ENCODE results near the gene NBPF3.
"Not testable (repeated sequence)": the region's sequence is repeated elsewhere in the genome, so short reads cannot be mapped to it uniquely, and the experiment has no call there.

The NBPF3 gene, protein sequence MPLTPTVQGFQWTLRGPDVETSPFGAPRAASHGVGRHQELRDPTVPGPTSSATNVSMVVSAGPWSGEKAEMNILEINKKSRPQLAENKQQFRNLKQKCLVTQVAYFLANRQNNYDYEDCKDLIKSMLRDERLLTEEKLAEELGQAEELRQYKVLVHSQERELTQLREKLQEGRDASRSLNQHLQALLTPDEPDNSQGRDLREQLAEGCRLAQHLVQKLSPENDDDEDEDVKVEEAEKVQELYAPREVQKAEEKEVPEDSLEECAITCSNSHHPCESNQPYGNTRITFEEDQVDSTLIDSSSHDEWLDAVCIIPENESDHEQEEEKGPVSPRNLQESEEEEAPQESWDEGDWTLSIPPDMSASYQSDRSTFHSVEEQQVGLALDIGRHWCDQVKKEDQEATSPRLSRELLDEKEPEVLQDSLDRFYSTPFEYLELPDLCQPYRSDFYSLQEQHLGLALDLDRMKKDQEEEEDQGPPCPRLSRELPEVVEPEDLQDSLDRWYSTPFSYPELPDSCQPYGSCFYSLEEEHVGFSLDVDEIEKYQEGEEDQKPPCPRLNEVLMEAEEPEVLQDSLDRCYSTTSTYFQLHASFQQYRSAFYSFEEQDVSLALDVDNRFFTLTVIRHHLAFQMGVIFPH

DNA sequence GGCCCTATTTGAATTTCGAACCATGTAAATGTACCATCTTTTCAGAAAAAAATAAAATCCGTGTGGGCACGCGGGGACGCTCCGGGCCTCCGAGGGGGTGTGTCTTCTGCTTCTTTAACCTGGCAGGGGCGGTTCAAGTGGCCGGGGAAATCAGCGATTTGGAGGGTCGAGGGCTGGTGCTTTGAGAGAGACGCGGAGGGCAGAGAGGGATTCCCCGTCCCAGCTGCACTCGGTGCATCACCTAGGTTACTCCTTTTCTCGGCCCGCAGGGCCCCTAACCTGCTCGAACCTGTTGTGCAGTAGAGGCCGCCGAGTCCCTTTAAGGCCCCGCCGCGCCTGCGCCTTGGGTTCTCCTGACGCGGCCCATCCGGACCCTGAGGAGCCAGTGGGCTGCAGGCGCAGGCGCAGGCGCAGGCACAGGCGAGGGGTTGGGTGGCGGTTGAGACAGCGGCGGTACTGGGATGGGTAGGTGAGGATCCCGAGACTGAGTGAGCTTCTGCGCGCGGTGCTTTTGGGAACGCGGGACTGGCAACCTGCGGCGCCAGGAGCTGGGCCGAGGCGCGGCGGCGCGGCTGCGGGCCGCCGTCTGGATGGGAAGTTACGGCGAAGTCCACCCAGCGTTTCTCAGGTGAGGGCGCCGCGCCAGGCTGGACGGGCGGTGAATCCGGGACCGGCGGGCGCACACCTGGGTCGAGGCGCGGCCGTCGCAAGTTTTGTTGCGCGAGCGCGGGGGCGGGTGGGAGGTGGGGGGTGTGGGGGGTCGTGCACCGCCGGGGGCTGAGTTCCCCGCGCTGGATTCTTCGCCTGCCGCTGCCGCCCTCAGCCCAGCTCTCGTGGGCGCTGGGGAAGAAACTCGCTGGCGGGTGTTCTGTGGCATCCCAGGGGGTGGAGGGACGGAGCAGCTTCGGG lies at the start of gene NBPF3:
TSS of gene NBPF3 (plus strand) at position 417 of the 909 bp plus-strand sequence. CDS start 4,950 bp downstream, outside the sequence.
- Histone ChIP-seq H3K27ac (ENCODE audit: low read length) (no peak within 1 kb of the TSS), H3K36me3 (ENCODE audit: control insufficient read depth in 1 of 2, insufficient read depth in 2 of 2, low read length in 2 of 2) (no peaks in the 10 kb centered on the region)

DNA sequence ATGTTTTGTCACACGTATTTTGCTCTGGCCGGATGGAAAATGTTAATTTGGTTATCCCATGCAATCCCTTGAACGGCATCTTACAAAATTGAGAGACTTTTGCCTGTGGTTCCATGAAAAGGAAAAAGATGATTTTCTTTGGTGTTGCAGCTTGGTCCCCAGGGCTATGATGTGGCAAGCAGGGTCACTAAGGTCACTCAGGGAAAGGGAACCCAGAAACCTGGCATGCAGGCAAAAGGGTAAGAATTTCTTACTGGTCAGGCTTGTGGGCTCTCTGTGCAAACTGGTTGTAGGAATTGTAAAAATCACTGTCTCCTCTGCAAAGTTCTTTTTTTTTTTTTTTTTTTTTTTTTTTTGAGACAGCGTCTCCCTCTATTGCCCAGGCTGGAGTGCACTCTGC lies 48.4 kb upstream of the NBPF3 start:
- H3K4me3 ChIP-seq (ENCODE audit: low read depth in 1 of 2, low read length in 2 of 2) = no peak overlapping the region
- no peaks in the 10 kb centered on the region for H3K4me1 ChIP-seq (ENCODE audit: control insufficient read depth in 1 of 2, insufficient read depth in 2 of 2, low read length in 2 of 2)
- H3K27ac ChIP-seq (ENCODE audit: low read length) = no peak overlapping the region
- H3K27me3 ChIP-seq (ENCODE audit: low read depth, low read length) = no peaks in the 10 kb centered on the region
- no peaks in the 10 kb centered on the region for H3K9me3 ChIP-seq (ENCODE audit: control insufficient read depth in 1 of 2, low read length in 2 of 2)
- no peaks in the 10 kb centered on the region for H3K36me3 ChIP-seq (ENCODE audit: control insufficient read depth in 1 of 2, insufficient read depth in 2 of 2, low read length in 2 of 2)

More for the DNA sequence above, at the start of gene NBPF3:
- no peaks in the 10 kb centered on the region for H3K27me3 ChIP-seq (ENCODE audit: low read depth, low read length)
- H3K4me3 ChIP-seq (ENCODE audit: low read depth in 1 of 2, low read length in 2 of 2) = peak within 1 kb of the TSS; percentile 61 to 86
- H3K9me3 ChIP-seq (ENCODE audit: control insufficient read depth in 1 of 2, low read length in 2 of 2) = no peaks in the 10 kb centered on the region
- peaks cover 0 to 8% of the 10 kb centered on the region in 2 donors for H3K4me1 ChIP-seq (ENCODE audit: control insufficient read depth in 1 of 2, insufficient read depth in 2 of 2, low read length in 2 of 2)

DNA sequence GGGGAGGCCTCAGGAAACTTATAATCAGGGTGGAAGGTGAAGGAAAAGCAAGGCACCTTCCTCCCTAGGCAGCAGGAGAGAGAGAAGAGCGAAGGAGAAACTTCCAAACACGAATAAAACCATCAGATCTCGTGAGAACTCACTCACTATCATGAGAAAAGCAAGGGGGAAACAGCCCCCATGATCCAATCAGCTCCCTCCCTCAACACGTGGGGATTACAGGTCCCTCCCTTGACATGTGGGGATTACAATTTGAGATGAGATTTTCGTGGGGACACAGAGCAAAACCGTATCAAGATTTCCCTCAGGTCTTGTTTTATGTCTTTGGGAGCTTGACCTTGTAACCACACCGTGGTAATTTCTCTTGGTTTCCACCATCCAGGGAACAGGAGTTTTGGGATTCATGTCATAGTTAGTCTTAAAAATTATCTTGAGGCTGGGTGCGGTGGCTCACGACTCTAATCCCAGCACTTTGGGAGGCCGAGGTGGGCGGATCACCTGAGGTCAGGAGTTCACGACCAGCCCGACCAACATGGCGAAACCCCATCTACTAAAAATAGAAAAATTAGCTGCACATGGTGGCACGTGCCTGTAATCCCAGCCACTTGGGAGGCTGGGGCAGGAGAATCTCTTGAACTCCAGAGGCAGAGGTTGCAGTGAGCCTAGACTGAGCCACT lies 47.2 kb upstream of the NBPF3 start:
- no peak overlapping the region for H3K27ac ChIP-seq (ENCODE audit: low read length)
- no peaks in the 10 kb centered on the region for H3K36me3 ChIP-seq (ENCODE audit: control insufficient read depth in 1 of 2, insufficient read depth in 2 of 2, low read length in 2 of 2)
- no peaks in the 10 kb centered on the region for H3K9me3 ChIP-seq (ENCODE audit: control insufficient read depth in 1 of 2, low read length in 2 of 2)
- peaks cover 0 to 2% of the 10 kb centered on the region in 2 donors for H3K4me1 ChIP-seq (ENCODE audit: control insufficient read depth in 1 of 2, insufficient read depth in 2 of 2, low read length in 2 of 2)
- H3K4me3 ChIP-seq (ENCODE audit: low read depth in 1 of 2, low read length in 2 of 2) = no peak overlapping the region
- no peaks in the 10 kb centered on the region for H3K27me3 ChIP-seq (ENCODE audit: low read depth, low read length)

DNA sequence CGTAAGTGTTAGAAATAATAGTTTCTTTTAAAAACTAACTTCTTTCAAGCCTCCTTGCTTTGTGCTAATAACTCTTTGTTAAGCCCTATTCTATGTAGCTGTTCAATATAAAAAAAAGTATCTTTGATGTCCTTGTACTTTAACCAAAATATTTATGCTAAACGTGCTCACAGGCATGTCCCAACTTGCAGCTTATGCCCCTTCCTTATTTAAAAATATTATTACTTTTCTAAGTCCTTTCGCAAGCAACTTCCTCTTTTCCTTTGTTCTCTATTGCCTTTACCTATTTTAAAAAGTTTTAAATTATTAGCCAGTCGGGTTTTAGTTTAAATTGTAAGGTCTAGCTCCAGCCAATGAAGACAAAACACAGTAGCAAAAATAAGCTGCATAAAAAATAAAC lies 43.4 kb upstream of the NBPF3 start:
- Histone ChIP-seq H3K27me3 (ENCODE audit: low read depth, low read length) (no peaks in the 10 kb centered on the region), H3K36me3 (ENCODE audit: control insufficient read depth in 1 of 2, insufficient read depth in 2 of 2, low read length in 2 of 2) (no peaks in the 10 kb centered on the region), H3K9me3 (ENCODE audit: control insufficient read depth in 1 of 2, low read length in 2 of 2) (no peaks in the 10 kb centered on the region), H3K4me1 (ENCODE audit: control insufficient read depth in 1 of 2, insufficient read depth in 2 of 2, low read length in 2 of 2) (peaks cover 0 to 3% of the 10 kb centered on the region in 2 donors), H3K27ac (ENCODE audit: low read length) (no peak overlapping the region), H3K4me3 (ENCODE audit: low read depth in 1 of 2, low read length in 2 of 2) (no peak overlapping the region)

DNA sequence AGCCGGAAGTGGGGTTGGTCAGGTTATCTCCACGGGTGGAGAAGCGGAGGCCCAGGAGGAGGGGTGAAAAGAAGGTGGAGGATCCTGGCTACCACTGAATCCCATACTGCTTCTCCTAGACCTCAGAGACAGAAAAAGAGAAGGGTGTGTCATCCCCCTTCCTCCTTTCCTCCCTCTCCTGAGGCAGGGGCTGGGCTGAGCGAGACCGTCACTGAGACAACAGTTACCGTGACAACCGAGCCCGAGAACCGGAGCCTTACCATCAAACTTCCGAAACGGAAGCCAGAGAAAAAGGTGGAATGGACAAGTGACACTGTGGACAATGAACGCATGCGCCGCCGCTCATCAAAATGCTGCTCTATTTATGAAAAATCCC lies 42.1 kb upstream of the NBPF3 start:
- no peak overlapping the region for H3K4me3 ChIP-seq (ENCODE audit: low read depth in 1 of 2, low read length in 2 of 2)

DNA sequence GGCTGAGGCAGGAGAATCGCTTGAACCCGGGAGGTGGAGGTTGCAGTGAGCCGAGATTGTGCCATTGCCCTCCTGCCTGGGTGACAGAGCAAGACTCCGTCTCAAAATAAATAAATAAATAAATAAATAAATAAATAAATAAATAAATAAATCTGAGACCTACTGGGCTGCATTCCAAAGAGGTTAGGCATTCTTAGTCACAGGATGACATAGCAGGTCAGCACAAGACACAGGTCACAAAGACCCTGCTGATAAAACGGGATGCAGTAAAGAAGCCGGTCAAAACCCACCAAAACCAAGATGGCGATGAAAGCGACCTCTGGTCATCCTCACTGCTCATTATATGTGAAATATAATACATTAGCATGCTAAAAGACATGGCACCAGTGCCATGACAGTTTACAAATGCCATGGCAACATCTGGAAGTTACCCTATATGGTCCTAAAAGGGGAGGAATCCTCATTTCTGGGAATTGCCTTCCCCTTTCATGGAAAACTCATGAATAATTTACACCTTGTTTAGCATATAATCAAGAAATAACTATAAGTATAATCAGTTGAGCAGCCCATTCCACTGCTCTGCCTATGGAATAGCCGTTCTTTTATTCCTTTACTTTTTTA lies 38.1 kb upstream of the NBPF3 start:
- not testable (repeated sequence) for H3K9me3 ChIP-seq (ENCODE audit: control insufficient read depth in 1 of 2, low read length in 2 of 2); H3K4me3 ChIP-seq (ENCODE audit: low read depth in 1 of 2, low read length in 2 of 2); H3K4me1 ChIP-seq (ENCODE audit: control insufficient read depth in 1 of 2, insufficient read depth in 2 of 2, low read length in 2 of 2); H3K27me3 ChIP-seq (ENCODE audit: low read depth, low read length); H3K27ac ChIP-seq (ENCODE audit: low read length); H3K36me3 ChIP-seq (ENCODE audit: control insufficient read depth in 1 of 2, insufficient read depth in 2 of 2, low read length in 2 of 2)

More for the DNA sequence above, 42.1 kb upstream of the NBPF3 start:
- Histone ChIP-seq H3K27me3 (ENCODE audit: low read depth, low read length) (no peaks in the 10 kb centered on the region), H3K36me3 (ENCODE audit: control insufficient read depth in 1 of 2, insufficient read depth in 2 of 2, low read length in 2 of 2) (no peaks in the 10 kb centered on the region), H3K9me3 (ENCODE audit: control insufficient read depth in 1 of 2, low read length in 2 of 2) (no peaks in the 10 kb centered on the region), H3K27ac (ENCODE audit: low read length) (no peak overlapping the region), H3K4me1 (ENCODE audit: control insufficient read depth in 1 of 2, insufficient read depth in 2 of 2, low read length in 2 of 2) (peaks cover 0 to 3% of the 10 kb centered on the region in 2 donors)

DNA sequence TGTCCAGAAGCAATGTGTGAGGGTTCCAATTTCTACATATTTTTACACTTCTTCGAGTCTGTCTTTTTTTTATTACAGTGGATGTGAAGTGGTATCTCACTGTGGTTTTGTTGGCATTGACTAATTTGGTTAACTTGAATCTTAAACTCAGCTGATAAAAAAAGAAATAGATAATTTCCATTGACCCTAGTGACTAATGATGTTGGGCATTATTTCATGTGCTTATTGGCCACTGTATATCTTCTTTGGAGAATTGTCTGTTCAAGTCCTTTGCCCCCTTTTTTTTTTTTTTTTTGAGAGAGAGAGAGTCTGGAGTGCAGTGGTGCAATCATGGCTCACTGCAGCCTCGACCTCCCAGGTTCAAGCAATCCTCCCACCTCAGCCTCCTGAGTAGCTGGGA lies 33.3 kb upstream of the NBPF3 start:
- Histone ChIP-seq H3K27ac (ENCODE audit: low read length) (no peak overlapping the region), H3K27me3 (ENCODE audit: low read depth, low read length) (no peaks in the 10 kb centered on the region), H3K4me3 (ENCODE audit: low read depth in 1 of 2, low read length in 2 of 2) (no peak overlapping the region), H3K9me3 (ENCODE audit: control insufficient read depth in 1 of 2, low read length in 2 of 2) (no peaks in the 10 kb centered on the region), H3K4me1 (ENCODE audit: control insufficient read depth in 1 of 2, insufficient read depth in 2 of 2, low read length in 2 of 2) (no peaks in the 10 kb centered on the region), H3K36me3 (ENCODE audit: control insufficient read depth in 1 of 2, insufficient read depth in 2 of 2, low read length in 2 of 2) (no peaks in the 10 kb centered on the region)

DNA sequence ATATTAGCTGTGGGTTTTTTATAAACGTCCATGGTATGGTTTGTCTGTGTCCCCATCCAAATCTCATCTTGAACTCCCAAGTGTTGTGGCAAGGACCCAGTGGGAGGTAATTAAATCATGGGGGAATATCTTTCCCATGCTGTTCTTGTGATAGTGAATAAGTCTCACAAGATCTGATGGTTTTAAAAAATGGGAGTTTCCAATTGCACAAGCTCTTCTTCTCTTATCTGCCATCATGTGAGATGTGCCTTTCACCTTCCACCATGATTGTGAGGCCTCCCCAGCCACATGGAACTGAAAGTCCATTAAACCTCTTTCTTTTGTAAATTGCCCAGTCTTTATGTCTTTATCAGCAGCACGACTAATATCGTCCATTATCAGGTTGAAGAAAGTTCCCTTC lies 30.0 kb upstream of the NBPF3 start:
- not testable (repeated sequence) for H3K4me3 ChIP-seq (ENCODE audit: low read depth in 1 of 2, low read length in 2 of 2); H3K9me3 ChIP-seq (ENCODE audit: control insufficient read depth in 1 of 2, low read length in 2 of 2); H3K36me3 ChIP-seq (ENCODE audit: control insufficient read depth in 1 of 2, insufficient read depth in 2 of 2, low read length in 2 of 2); H3K27ac ChIP-seq (ENCODE audit: low read length); H3K4me1 ChIP-seq (ENCODE audit: control insufficient read depth in 1 of 2, insufficient read depth in 2 of 2, low read length in 2 of 2); H3K27me3 ChIP-seq (ENCODE audit: low read depth, low read length)

DNA sequence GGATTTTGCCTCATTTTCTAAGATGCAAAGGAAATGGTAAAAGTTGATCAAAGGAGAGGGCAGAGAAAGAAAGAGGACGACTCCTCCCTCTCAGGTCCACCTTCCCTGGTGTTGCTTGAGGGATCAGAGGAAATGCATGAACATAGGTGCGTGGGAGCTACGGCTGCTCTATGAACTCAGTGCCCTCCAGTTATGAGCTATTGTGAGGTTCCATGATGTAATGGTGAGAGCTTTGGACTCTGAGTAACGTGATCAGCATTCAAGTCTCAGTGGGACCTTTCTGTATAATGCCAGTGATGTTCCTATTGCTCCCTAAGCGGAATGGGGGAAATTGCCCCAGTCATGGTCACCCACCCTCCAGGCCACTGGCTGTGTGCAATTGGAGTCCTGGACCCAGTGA lies 25.9 kb upstream of the NBPF3 start:
- H3K36me3 ChIP-seq (ENCODE audit: control insufficient read depth in 1 of 2, insufficient read depth in 2 of 2, low read length in 2 of 2) = no peaks in the 10 kb centered on the region
- no peak overlapping the region for H3K4me3 ChIP-seq (ENCODE audit: low read depth in 1 of 2, low read length in 2 of 2)
- no peak overlapping the region for H3K27ac ChIP-seq (ENCODE audit: low read length)
- no peaks in the 10 kb centered on the region for H3K4me1 ChIP-seq (ENCODE audit: control insufficient read depth in 1 of 2, insufficient read depth in 2 of 2, low read length in 2 of 2)
- H3K9me3 ChIP-seq (ENCODE audit: control insufficient read depth in 1 of 2, low read length in 2 of 2) = no peaks in the 10 kb centered on the region
- no peaks in the 10 kb centered on the region for H3K27me3 ChIP-seq (ENCODE audit: low read depth, low read length)

DNA sequence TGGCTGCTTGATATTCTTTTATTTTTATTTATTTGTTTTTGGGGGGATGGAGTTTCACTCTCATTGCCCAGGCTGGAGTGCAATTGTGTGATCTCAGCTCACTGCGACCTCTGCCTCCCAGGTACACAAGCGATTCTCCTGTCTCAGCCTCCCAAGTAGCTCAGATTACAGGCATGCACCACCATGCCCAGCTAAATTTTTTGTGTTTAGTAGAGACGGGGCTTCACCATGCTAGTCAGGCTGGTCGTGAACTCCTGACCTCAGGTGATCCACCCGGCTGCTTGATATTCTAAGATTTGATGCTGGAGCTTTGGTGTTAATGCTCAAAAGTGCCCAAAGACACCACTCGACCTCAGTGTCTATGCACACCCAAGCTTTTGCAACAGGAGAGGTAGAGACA lies 19.6 kb upstream of the NBPF3 start:
- H3K4me1 ChIP-seq (ENCODE audit: control insufficient read depth in 1 of 2, insufficient read depth in 2 of 2, low read length in 2 of 2); H3K27ac ChIP-seq (ENCODE audit: low read length); H3K27me3 ChIP-seq (ENCODE audit: low read depth, low read length); H3K4me3 ChIP-seq (ENCODE audit: low read depth in 1 of 2, low read length in 2 of 2); H3K9me3 ChIP-seq (ENCODE audit: control insufficient read depth in 1 of 2, low read length in 2 of 2); H3K36me3 ChIP-seq (ENCODE audit: control insufficient read depth in 1 of 2, insufficient read depth in 2 of 2, low read length in 2 of 2): not testable (repeated sequence)
